H1 (cell line): Measurements from ENCODE around the gene OXNAD1. TPM values are rescaled to one million over a fixed set of nuclear protein-coding genes. Genes with fewer than 3 reads are reported as not detected.

Experiments used
- CTCF ChIA-PET: fragments of 300-600 bp; sonication (Branson Sonifier 250); formaldehyde crosslinking; loops from one replicate; lab custom pipeline; 2021; ENCODE audit not compliant: partially characterized antibody; lab: Charles Lee
- POLR2A ChIA-PET: fragments of 300-600 bp; sonication (Branson Sonifier 250); formaldehyde crosslinking; loops from one replicate; lab custom pipeline; 2021; ENCODE audit warnings: inconsistent platforms; ENCODE audit not compliant: partially characterized antibody; lab: Charles Lee
- DNase-seq, 2 experiments: peaks; one replicate each; pipeline versions ENCODE4 v3.0.0 to v3.0.0-alpha.2; 2010 to 2022; ENCODE audit warnings: low spot score in 2 of 2, low read depth in 1 of 2, mixed read lengths in 1 of 2
- FAIRE-seq: peaks from 2 replicates; lab custom pipeline; 2011; peaks lifted over from hg19 to GRCh38; lab: Jason Lieb, UNC
- H2AFZ ChIP-seq: 2 replicates; pipeline ENCODE4 v1.8.1; 2012; ENCODE audit warnings: low read length, inconsistent platforms
- H2AK5ac ChIP-seq: 2 replicates; pipeline ENCODE4 v1.6.1; 2013; ENCODE audit warnings: low read depth, low read length
- H2BK120ac ChIP-seq: replicated peaks from 2 replicates; pipeline ENCODE3; 2013; ENCODE audit warnings: low read depth, low read length, inconsistent platforms
- H2BK12ac ChIP-seq: 2 replicates; pipeline ENCODE4 v1.6.1; 2013; ENCODE audit warnings: low read depth, low read length
- H2BK15ac ChIP-seq: 2 replicates; pipeline ENCODE4 v1.6.1; 2013; ENCODE audit warnings: low read length
- H2BK20ac ChIP-seq: 2 replicates; pipeline ENCODE4 v1.6.1; 2013; ENCODE audit warnings: low read length
- H2BK5ac ChIP-seq: 2 replicates; pipeline ENCODE4 v1.6.1; 2013; ENCODE audit warnings: low read depth, low read length
- H3K14ac ChIP-seq: 2 replicates; pipeline ENCODE4 v1.6.1; 2013; ENCODE audit warnings: inconsistent platforms; ENCODE audit not compliant: insufficient read length
- H3K18ac ChIP-seq: 2 replicates; pipeline ENCODE4 v1.6.1; 2013; ENCODE audit warnings: low read length; ENCODE audit errors: extremely low read depth
- H3K23ac ChIP-seq: 2 replicates; pipeline ENCODE4 v1.6.1; 2013; ENCODE audit warnings: inconsistent platforms; ENCODE audit not compliant: insufficient read length
- H3K23me2 ChIP-seq: 2 replicates; pipeline ENCODE4 v1.6.1; 2013; ENCODE audit warnings: low read depth, low read length
- H3K27ac ChIP-seq: 2 replicates; pipeline ENCODE4 v1.6.1; 2011; ENCODE audit warnings: low read depth, low read length, inconsistent platforms
- H3K27me3 ChIP-seq, 4 experiments: replicated peaks in 1 of 4; 1 replicate in 1 of 4; 2 replicates in 3 of 4; pipeline versions ENCODE4 v1.6.1 to v1.8.1; 2011 to 2013; ENCODE audit warnings: low read length in 3 of 4, mild to moderate bottlenecking in 3 of 4, inconsistent platforms in 2 of 4, mixed read lengths in 2 of 4, moderate library complexity in 1 of 4; ENCODE audit not compliant: control insufficient read depth in 3 of 4, insufficient read depth in 3 of 4; ENCODE audit errors: extremely low read depth in 1 of 4
- H3K36me3 ChIP-seq, 4 experiments: 2 replicates each; pipeline versions ENCODE4 v1.6.1 to v1.8.1; 2011 to 2013; ENCODE audit warnings: mild to moderate bottlenecking in 4 of 4, low read length in 3 of 4, moderate library complexity in 2 of 4, control low read depth in 1 of 4, inconsistent platforms in 1 of 4; ENCODE audit not compliant: insufficient read depth in 4 of 4, control insufficient read depth in 2 of 4
- H3K4ac ChIP-seq: replicated peaks from 2 replicates; pipeline ENCODE3; 2013; ENCODE audit warnings: low read length, low read depth, mixed read lengths, inconsistent platforms; ENCODE audit not compliant: insufficient read length
- H3K4me1 ChIP-seq, 4 experiments: replicated peaks in 1 of 4; 1 replicate in 1 of 4; 2 replicates in 3 of 4; pipeline versions ENCODE4 v1.6.1 to v1.8.1; 2011 to 2013; ENCODE audit warnings: low read length in 3 of 4, inconsistent platforms in 2 of 4, mixed read lengths in 1 of 4; ENCODE audit not compliant: insufficient read depth in 4 of 4, control insufficient read depth in 3 of 4
- H3K4me2 ChIP-seq, 2 experiments: 2 replicates each; pipeline versions ENCODE4 v1.6.1 to v1.8.1; 2011 to 2013; ENCODE audit warnings: low read depth in 2 of 2, low read length in 2 of 2, control low read depth in 1 of 2, inconsistent platforms in 1 of 2, mild to moderate bottlenecking in 1 of 2; ENCODE audit not compliant: insufficient read depth in 1 of 2
- H3K4me3 ChIP-seq, 4 experiments: fragments of 200-600, 300-600 bp in 1 of 4; sonication (generic), shearing (Covaris generic), sonication (Bioruptor Twin) in 1 of 4; 2 replicates each; pipeline versions ENCODE4 v1.5.1 to v1.8.1; 2011 to 2016; ENCODE audit warnings: low read length in 4 of 4, low read depth in 3 of 4, control low read depth in 2 of 4, inconsistent platforms in 2 of 4, mild to moderate bottlenecking in 2 of 4, mixed read lengths in 1 of 4, moderate library complexity in 1 of 4; ENCODE audit not compliant: insufficient read depth in 2 of 4; ENCODE audit errors: extremely low read depth in 1 of 4
- H3K56ac ChIP-seq: replicated peaks from 2 replicates; pipeline ENCODE3; 2013; ENCODE audit warnings: low read depth, mild to moderate bottlenecking, mixed read lengths, low read length, inconsistent platforms; ENCODE audit not compliant: insufficient read length
- H3K79me1 ChIP-seq: 2 replicates; pipeline ENCODE4 v1.6.1; 2013; ENCODE audit warnings: low read depth, low read length, control low read depth
- H3K79me2 ChIP-seq, 2 experiments: 2 replicates each; pipeline versions ENCODE4 v1.6.1 to v1.8.1; 2012 to 2013; ENCODE audit warnings: low read length in 2 of 2, mild to moderate bottlenecking in 2 of 2, inconsistent platforms in 1 of 2; ENCODE audit not compliant: insufficient read depth in 2 of 2, control insufficient read depth in 1 of 2
- H3K9ac ChIP-seq, 4 experiments: replicated peaks in 1 of 4; 1 replicate in 1 of 4; 2 replicates in 3 of 4; pipeline versions ENCODE4 v1.6.1 to v1.8.1; 2011 to 2013; ENCODE audit warnings: low read depth in 3 of 4, low read length in 3 of 4, control low read depth in 2 of 4, mild to moderate bottlenecking in 2 of 4, moderate library complexity in 2 of 4, inconsistent platforms in 1 of 4; ENCODE audit errors: extremely low read depth in 1 of 4
- H3K9me3 ChIP-seq, 2 experiments: 2 replicates each; pipeline versions ENCODE4 v1.6.1 to v1.8.1; 2012 to 2013; ENCODE audit warnings: mild to moderate bottlenecking in 2 of 2, moderate library complexity in 2 of 2, control low read depth in 1 of 2, inconsistent platforms in 1 of 2, low read depth in 1 of 2, low read length in 1 of 2, mixed read lengths in 1 of 2; ENCODE audit not compliant: insufficient read depth in 2 of 2
- H4K20me1 ChIP-seq, 2 experiments: replicated peaks in 1 of 2; 2 replicates each; pipeline versions ENCODE3 to v1.8.1; 2011 to 2013; ENCODE audit warnings: inconsistent platforms in 2 of 2, low read length in 2 of 2, mild to moderate bottlenecking in 1 of 2; ENCODE audit not compliant: insufficient read depth in 2 of 2, control insufficient read depth in 1 of 2
- H4K5ac ChIP-seq: 2 replicates; pipeline ENCODE4 v1.6.1; 2013; ENCODE audit warnings: low read length, low read depth, mixed read lengths, inconsistent platforms; ENCODE audit not compliant: insufficient read length
- H4K8ac ChIP-seq: 2 replicates; pipeline ENCODE4 v1.8.0; 2013; ENCODE audit warnings: mild to moderate bottlenecking, moderate library complexity, low read length, inconsistent platforms; ENCODE audit not compliant: insufficient read depth; ENCODE audit errors: extremely low read depth
- H4K91ac ChIP-seq: replicated peaks from 2 replicates; pipeline ENCODE3; 2013; ENCODE audit warnings: low read length, mixed read lengths, inconsistent platforms; ENCODE audit not compliant: insufficient read length
- ATF2 ChIP-seq: IDR thresholded peaks from 2 replicates; pipeline ENCODE4 v1.6.1; 2012; ENCODE audit warnings: low read length, inconsistent platforms
- CBX8 ChIP-seq: fragments of 300-800, 300-1000 bp; sonication (generic); IDR thresholded peaks from 2 replicates; pipeline ENCODE4 v1.7.1; 2016; ENCODE audit warnings: low read depth, low read length, borderline replicate concordance
- CREB1 ChIP-seq: IDR thresholded peaks from 2 replicates; pipeline ENCODE4 v1.6.1; 2012; ENCODE audit warnings: inconsistent platforms
- GABPA ChIP-seq: IDR thresholded peaks from 2 replicates; pipeline ENCODE4 v1.6.1; 2011; ENCODE audit warnings: mild to moderate bottlenecking, low read length, moderate library complexity, borderline replicate concordance; ENCODE audit not compliant: insufficient read depth
- HDAC2 ChIP-seq, 2 experiments: fragments of 300-600 bp in 1 of 2; sonication (generic) in 1 of 2; IDR thresholded peaks; 2 replicates each; pipeline ENCODE4 v1.6.1; 2011 to 2012; ENCODE audit warnings: low read depth in 2 of 2, low read length in 2 of 2, mild to moderate bottlenecking in 2 of 2, moderate library complexity in 2 of 2, borderline replicate concordance in 1 of 2, inconsistent platforms in 1 of 2
- KDM5A ChIP-seq: fragments of 200-600 bp; IDR thresholded peaks from 2 replicates; pipeline ENCODE4 v1.7.1; 2012; ENCODE audit warnings: mild to moderate bottlenecking, low read length, inconsistent platforms, mixed read lengths
- PHF8 ChIP-seq: fragments of 200-600 bp; sonication (generic); conservative IDR thresholded peaks from 2 replicates; pipeline ENCODE4 v1.7.1; 2012; ENCODE audit warnings: low read depth, mild to moderate bottlenecking, inconsistent platforms, low read length, moderate library complexity
- RAD21 ChIP-seq, 2 experiments: IDR thresholded peaks in 1 of 2; conservative IDR thresholded peaks in 1 of 2; 2 replicates each; pipeline ENCODE4 v1.6.1; 2011; ENCODE audit warnings: low read depth in 2 of 2, low read length in 2 of 2, improper control_type of control experiment in 1 of 2, inconsistent platforms in 1 of 2, mild to moderate bottlenecking in 1 of 2, moderate library complexity in 1 of 2
- RXRA ChIP-seq: IDR thresholded peaks from 2 replicates; pipeline ENCODE4 v1.6.1; 2011; ENCODE audit warnings: low read depth, mild to moderate bottlenecking, low read length, moderate library complexity; ENCODE audit not compliant: insufficient read depth
- SIX5 ChIP-seq: IDR thresholded peaks from 2 replicates; pipeline ENCODE4 v1.6.1; 2011; ENCODE audit warnings: mild to moderate bottlenecking, low read depth, low read length
- SRF ChIP-seq: IDR thresholded peaks from 2 replicates; pipeline ENCODE4 v1.6.1; 2011; ENCODE audit warnings: mild to moderate bottlenecking, low read depth, low read length, moderate library complexity
- YY1 ChIP-seq: IDR thresholded peaks from 2 replicates; pipeline ENCODE4 v1.6.1; 2011; ENCODE audit warnings: low read depth, mild to moderate bottlenecking, low read length
- WGBS, 2 experiments: shearing (Covaris generic) in 1 of 2; methylation state at CpG; one replicate each; pipeline versions ENCODE4 v1.1.6 to v1.1.7; 2013 to 2015; ENCODE audit warnings: low lambda C conversion rate in 2 of 2, mixed read lengths in 2 of 2, inconsistent platforms in 1 of 2, low coverage in 1 of 2, missing lambda C conversion rate in 1 of 2; ENCODE audit not compliant: insufficient replicate concordance in 2 of 2, insufficient coverage in 1 of 2, insufficient read length in 1 of 2; ENCODE audit errors: extremely low coverage in 1 of 2, missing lambda C conversion rate in 1 of 2; 5-methylcytosine and 5-hydroxymethylcytosine counted together
- polyA plus RNA-seq, 7 experiments: library from polyadenylated mRNA; depleted of rRNA in 3 of 7; stranded (reverse) in 5 of 7; unstranded in 2 of 7; fragments of >200 nt in 5 of 7; fragments of 200-250 nt in 2 of 7; gene quantifications; 1 replicate in 5 of 7; 2 replicates in 1 of 7; 4 replicates in 1 of 7; pipeline versions ENCODE4 v1.2.1 to v1.2.3, GENCODE V29; 2011 to 2013; ENCODE audit warnings: missing spikeins in 2 of 7, mixed read lengths in 2 of 7
- total RNA-seq: library from RNA; stranded (reverse); fragmentation: NEBNext Ultra II Directional; extraction: Animal tissue kit (Norgen Biotek cat#: 25700); gene quantifications from 2 replicates; pipeline ENCODE4 v1.2.1, GENCODE V29; 2021

The OXNAD1 gene
- total and polyA plus RNA-seq, 2 of the 8 experiments (the other 6 are each of a cell fraction or from before 2014, with no cell fraction given) = 14.9 to 24.8 TPM

GRCh38 chr3:16284633-16285032 is 19.6 kb downstream of the OXNAD1 start:
- H3K18ac ChIP-seq = no peak overlapping the region
- no peaks in the 10 kb centered on the region for H3K27me3 ChIP-seq
- H3K27ac ChIP-seq = no peak overlapping the region
- H4K20me1 ChIP-seq = peaks cover 2% of the 10 kb centered on the region in 2 experiments
- no peaks in the 10 kb centered on the region for H3K4me1 ChIP-seq
- no peak overlapping the region for H2BK15ac ChIP-seq
- 0 out of 2 replicates have a peak, but pooled peaks cover 3% of the 10 kb centered on the region for H3K79me1 ChIP-seq
- H3K23me2 ChIP-seq = no peaks in the 10 kb centered on the region
- H2BK120ac ChIP-seq = no peak overlapping the region
- WGBS, 2 experiments = 100% methylated on average over 1 of the region's 1 CpG; no CpG with 5 or more reads in 1 of the 2 experiments
- FAIRE-seq (no peak), DNase-seq (no peak)
- H3K56ac ChIP-seq = no peak overlapping the region
- CTCF ChIA-PET = interaction anchor here (0.8 to 1.7 kb wide), 3 partner anchors 10 to 266 kb away, joined by 3 to 4 read pairs (median 3); no protein-coding TSS in a partner anchor
- H2AK5ac ChIP-seq = no peak overlapping the region
- H3K9ac ChIP-seq = no peak overlapping the region
- H3K4me2 ChIP-seq = no peak overlapping the region
- POLR2A ChIA-PET = no interaction called here
- H3K23ac ChIP-seq = no peak overlapping the region
- no peak overlapping the region for H3K4ac ChIP-seq
- H4K8ac ChIP-seq = no peak overlapping the region
- no peak overlapping the region for H2BK20ac ChIP-seq
- no peak overlapping the region for H2BK12ac ChIP-seq
- H3K9me3 ChIP-seq = no peaks in the 10 kb centered on the region
- H3K4me3 ChIP-seq = no peak overlapping the region
- no peak overlapping the region for H4K91ac ChIP-seq
- no peaks in the 10 kb centered on the region for H3K79me2 ChIP-seq
- no peak overlapping the region for H2AFZ ChIP-seq
- H3K14ac ChIP-seq = no peak overlapping the region
- H3K36me3 ChIP-seq = peaks cover 2 to 21% (median 9%) of the 10 kb centered on the region in 4 experiments; a peak in 6 of 8 replicates
- no peak overlapping the region for H4K5ac ChIP-seq
- H2BK5ac ChIP-seq = no peak overlapping the region
- TF ChIP-seq CREB1 (no peak), RAD21 (IDR thresholded peaks at IDR 0.05 in 1 of 2, conservative IDR thresholded peaks at IDR 0.05 in 1 of 2; ENCODE audit: low read depth in 2 of 2, low read length in 2 of 2) (no peak), SRF (no peak), SIX5 (no peak), KDM5A (no peak), PHF8 (no peak), GABPA (no peak), YY1 (no peak), ATF2 (no peak), RXRA (no peak), HDAC2 (IDR thresholded peaks at IDR 0.05; ENCODE audit: borderline replicate concordance in 1 of 2, low read depth in 2 of 2, low read length in 2 of 2) (no peak), CBX8 (no peak)
